ENCODE measurements around the gene CAPRIN1. TPM values are rescaled to one million over a fixed set of nuclear protein-coding genes. Genes with fewer than 3 reads are reported as not detected.

The CAPRIN1 gene
- polyA plus RNA-seq, 1 experiment = 183 TPM

- TF ChIP-seq CTCF (IDR thresholded peaks at IDR 0.05; ENCODE audit: insufficient read depth, low read depth, low read length) = no peak
- Histone ChIP-seq H3K4me3 (ENCODE audit: low read depth, low read length) (no peak overlapping the region), H3K36me3 (ENCODE audit: control insufficient read depth, insufficient read depth, low read length) (peaks cover 31% of the 10 kb centered on the region), H3K27me3 (ENCODE audit: control insufficient read depth, insufficient read depth, low read length) (no peaks in the 10 kb centered on the region)
- POLR2A ChIA-PET = no interaction called here
- CTCF ChIA-PET = no interaction called here
- no peak for DNase-seq (ENCODE audit: low read depth)
Measured at GRCh38 chr11:34120651-34121050, 69.1 kb downstream of the CAPRIN1 start.

GRCh38 chr11:34124885-34125668 lies 73.5 kb downstream of the CAPRIN1 start:
- H3K36me3 ChIP-seq (ENCODE audit: control insufficient read depth, insufficient read depth, low read length) = peaks cover 20% of the 10 kb centered on the region
- no peak overlapping the region for H3K4me3 ChIP-seq (ENCODE audit: low read depth, low read length)
- ChIA-PET CTCF (no interaction called here), POLR2A (no interaction called here)
- DNase-seq (ENCODE audit: low read depth) = no peak
- TF ChIP-seq CTCF (IDR thresholded peaks at IDR 0.05; ENCODE audit: insufficient read depth, low read depth, low read length) = no peak
- no peaks in the 10 kb centered on the region for H3K27me3 ChIP-seq (ENCODE audit: control insufficient read depth, insufficient read depth, low read length)

GRCh38 chr11:34126959-34127848 lies 75.7 kb downstream of the CAPRIN1 start:
- no peak for DNase-seq (ENCODE audit: low read depth)
- POLR2A ChIA-PET = no interaction called here
- H3K36me3 ChIP-seq (ENCODE audit: control insufficient read depth, insufficient read depth, low read length) = peaks cover 22% of the 10 kb centered on the region
- no peaks in the 10 kb centered on the region for H3K27me3 ChIP-seq (ENCODE audit: control insufficient read depth, insufficient read depth, low read length)
- no peak overlapping the region for H3K4me3 ChIP-seq (ENCODE audit: low read depth, low read length)
- no peak for TF ChIP-seq CTCF (IDR thresholded peaks at IDR 0.05; ENCODE audit: insufficient read depth, low read depth, low read length)
- CTCF ChIA-PET = interaction anchor here (1.4 to 2.1 kb wide), 2 partner anchors 13 to 47 kb away, joined by 3 to 5 read pairs; no protein-coding TSS in a partner anchor

GRCh38 chr11:34128824-34129223 lies 77.3 kb downstream of the CAPRIN1 start:
- Histone ChIP-seq H3K4me3 (ENCODE audit: low read depth, low read length) (no peak overlapping the region), H3K27me3 (ENCODE audit: control insufficient read depth, insufficient read depth, low read length) (no peaks in the 10 kb centered on the region), H3K36me3 (ENCODE audit: control insufficient read depth, insufficient read depth, low read length) (peaks cover 18% of the 10 kb centered on the region)
- ChIA-PET POLR2A (no interaction called here), CTCF (no interaction called here)
- DNase-seq (ENCODE audit: low read depth) = no peak
- TF ChIP-seq CTCF (IDR thresholded peaks at IDR 0.05; ENCODE audit: insufficient read depth, low read depth, low read length) = no peak

Measured in BJ (cell line).